Transverse colon (tissue), 4 donors: ENCODE data around the gene PRDM9. TPM values are rescaled to one million over a fixed set of nuclear protein-coding genes. Genes with fewer than 3 reads are reported as not detected.
"Not testable (repeated sequence)": the region's sequence is repeated elsewhere in the genome, so short reads cannot be mapped to it uniquely, and the experiment has no call there.

Experiments
- DNase-seq: peaks from one replicate; pipeline ENCODE4 v3.0.0-alpha.2; 2019
- H3K27ac ChIP-seq, 4 donors: fragments of 200-600 bp; sonication (generic); 2 replicates each; pipeline ENCODE4 v1.5.1; 2016 to 2018; ENCODE audit warnings: inconsistent platforms in 4 of 4
- H3K27me3 ChIP-seq: fragments of 200-600 bp; sonication (generic); 2 replicates; pipeline ENCODE4 v1.5.1; 2017; ENCODE audit warnings: inconsistent platforms
- H3K36me3 ChIP-seq, 4 donors: fragments of 200-600 bp; sonication (generic); 2 replicates each; pipeline ENCODE4 v1.5.1; 2017 to 2019; ENCODE audit warnings: inconsistent platforms in 4 of 4
- H3K4me1 ChIP-seq, 4 donors: fragments of 200-600 bp; sonication (generic); 2 replicates each; pipeline ENCODE4 v1.5.1; 2017 to 2020; ENCODE audit warnings: inconsistent platforms in 4 of 4
- H3K4me3 ChIP-seq, 4 donors: fragments of 200-600 bp; sonication (generic); 1 replicate in 1 of 4; 2 replicates in 3 of 4; pipeline versions ENCODE4 v1.5.1 to v1.6.1; 2017 to 2019; ENCODE audit warnings: inconsistent platforms in 4 of 4
- H3K9me3 ChIP-seq, 2 donors: fragments of 200-600 bp; sonication (generic); 2 replicates each; pipeline ENCODE4 v1.5.1; 2017 to 2019; ENCODE audit warnings: inconsistent platforms in 2 of 2
- CTCF ChIP-seq, 5 experiments: fragments of 200-600 bp in 3 of 5; fragments of 450-650 bp in 2 of 5; sonication (generic) in 3 of 5; IDR thresholded peaks; 1 replicate in 2 of 5; 2 replicates in 3 of 5; pipeline ENCODE4 v1.5.1; 2016 to 2017; ENCODE audit warnings: antibody characterized with exemption in 5 of 5, inconsistent platforms in 3 of 5, mild to moderate bottlenecking in 2 of 5, moderate library complexity in 1 of 5
- EP300 ChIP-seq: sonication (generic); formaldehyde crosslinking; IDR thresholded peaks from one replicate; pipeline ENCODE4 v1.6.1; 2017; ENCODE audit warnings: antibody characterized with exemption, low read depth
- POLR2A ChIP-seq: fragments of 450-650 bp; IDR thresholded peaks from one replicate; pipeline ENCODE4 v1.6.1; 2016; ENCODE audit warnings: antibody characterized with exemption, mild to moderate bottlenecking, moderate library complexity
- POLR2AphosphoS5 ChIP-seq, 3 donors: sonication (generic); formaldehyde crosslinking; IDR thresholded peaks; one replicate each; pipeline ENCODE4 v1.6.1; 2016; ENCODE audit warnings: antibody characterized with exemption in 3 of 3
- WGBS, 2 donors: methylation state at CpG; one replicate each; pipeline ENCODE4 v1.1.5; 2018; ENCODE audit warnings: low coverage in 1 of 2; 5-methylcytosine and 5-hydroxymethylcytosine counted together
- in situ Hi-C, 4 donors: fragments of 200-750 bp; cut with MboI; loops; one replicate each; pipeline versions ENCODE4 v1.15.0 to v1.15.1; 2017; ENCODE audit warnings: low sequenced_read_pairs in 3 of 4, low pct_ligation_motif_present in 1 of 4, low pct_unique_long_range_greater_than_20kb in 1 of 4
- intact Hi-C: fragments of 100-400 bp; cut with DNase I; formaldehyde crosslinking; loops from one replicate; pipeline ENCODE4 v1.15.1; 2023; ENCODE audit warnings: low total_unique reads
- total RNA-seq, 4 donors: library from RNA; depleted of rRNA; stranded (reverse); fragments of >200 nt; gene quantifications; one replicate each; pipeline ENCODE4 v1.1.0, GENCODE V29; 2016

PRDM9 gene
- total RNA-seq, 4 donors from 2014 or later: not detected

GRCh38 chr5:23482642-23483041 lies 24.8 kb upstream of the PRDM9 start:
- Histone ChIP-seq H3K4me1 (no peaks in the 10 kb centered on the region), H3K27ac (no peak overlapping the region), H3K9me3 (no peaks in the 10 kb centered on the region), H3K4me3 (no peak overlapping the region), H3K27me3 (no peaks in the 10 kb centered on the region), H3K36me3 (no peaks in the 10 kb centered on the region)
- in situ Hi-C loops (no loop called here), intact Hi-C loops (no loop called here)
- 59 to 76% methylated on average over 2 of the region's 2 CpGs for WGBS, 2 donors
- TF ChIP-seq POLR2AphosphoS5 (IDR thresholded peaks at IDR 0.05) (no peak), CTCF (IDR thresholded peaks at IDR 0.05) (no peak), POLR2A (no peak), EP300 (no peak)
- no peak for DNase-seq

- no peak for DNase-seq
- in situ Hi-C loops (no loop called here), intact Hi-C loops (no loop called here)
- H3K4me1 ChIP-seq: no peaks in the 10 kb centered on the region
- no peaks in the 10 kb centered on the region for H3K36me3 ChIP-seq
- H3K27ac ChIP-seq: no peak overlapping the region
- no peak for TF ChIP-seq EP300
- no peak for TF ChIP-seq CTCF (IDR thresholded peaks at IDR 0.05)
- TF ChIP-seq POLR2AphosphoS5 (IDR thresholded peaks at IDR 0.05): no peak
- TF ChIP-seq POLR2A: no peak
- no peak overlapping the region for H3K4me3 ChIP-seq
- no peaks in the 10 kb centered on the region for H3K9me3 ChIP-seq
- WGBS, 2 donors: 79% methylated on average over 2 of the region's 2 CpGs; no CpG with 5 or more reads in 1 of the 2 donors
- no peaks in the 10 kb centered on the region for H3K27me3 ChIP-seq
Observed at GRCh38 chr5:23483090-23483489, 24.3 kb upstream of the PRDM9 start.

GRCh38 chr5:23484096-23484495 lies 23.3 kb upstream of the PRDM9 start:
- intact Hi-C loops: no loop called here
- H3K27me3 ChIP-seq: no peaks in the 10 kb centered on the region

GRCh38 chr5:23486227-23486626 lies 21.2 kb upstream of the PRDM9 start:
- in situ Hi-C loops, H3K4me3 ChIP-seq, DNase-seq, H3K36me3 ChIP-seq, intact Hi-C loops, H3K9me3 ChIP-seq, H3K4me1 ChIP-seq, H3K27ac ChIP-seq, H3K27me3 ChIP-seq: not testable (repeated sequence)
- WGBS, 2 donors: 79 to 80% methylated on average over 2 of the region's 2 CpGs

More at GRCh38 chr5:23484096-23484495, 23.3 kb upstream of the PRDM9 start:
- H3K27ac ChIP-seq: no peak overlapping the region
- in situ Hi-C loops: no loop called here
- no peak overlapping the region for H3K4me3 ChIP-seq
- WGBS, 2 donors: 74 to 78% methylated on average over 5 of the region's 5 CpGs
- no peaks in the 10 kb centered on the region for H3K36me3 ChIP-seq
- no peak for DNase-seq
- TF ChIP-seq CTCF (IDR thresholded peaks at IDR 0.05): no peak
- no peaks in the 10 kb centered on the region for H3K9me3 ChIP-seq
- H3K4me1 ChIP-seq: no peaks in the 10 kb centered on the region

GRCh38 chr5:23490993-23491392 lies 16.4 kb upstream of the PRDM9 start:
- Histone ChIP-seq H3K36me3 (no peaks in the 10 kb centered on the region), H3K27me3 (no peaks in the 10 kb centered on the region), H3K9me3 (no peaks in the 10 kb centered on the region), H3K4me3 (no peak overlapping the region), H3K27ac (no peak overlapping the region), H3K4me1 (no peaks in the 10 kb centered on the region)
- intact Hi-C loops (loop anchor here (10.0 kb wide), 1 partner anchor 1604 kb away; no protein-coding TSS in a partner anchor), in situ Hi-C loops (no loop called here)
- TF ChIP-seq CTCF (IDR thresholded peaks at IDR 0.05): no peak
- no peak for TF ChIP-seq POLR2AphosphoS5 (IDR thresholded peaks at IDR 0.05)
- WGBS, 2 donors: 36 to 58% methylated on average over 1 of the region's 1 CpG
- DNase-seq: no peak
